Tibial nerve (tissue), 3 donors: Measurements from ENCODE around the gene CALY.

Source experiments
- POLR2A ChIP-seq, 2 donors: fragments of 450-650 bp; IDR thresholded peaks; one replicate each; pipeline ENCODE4 v1.6.1; 2017; ENCODE audit warnings: antibody characterized with exemption in 2 of 2, mild to moderate bottlenecking in 2 of 2, moderate library complexity in 2 of 2
- TF ChIP-seq, protein P1 (sequence below), 5 experiments: fragments of 200-600 bp in 3 of 5; fragments of 450-650 bp in 2 of 5; sonication (generic) in 3 of 5; IDR thresholded peaks; one replicate each; pipeline ENCODE4 v1.5.1; 2016 to 2019; ENCODE audit warnings: antibody characterized with exemption in 5 of 5, mild to moderate bottlenecking in 3 of 5, moderate library complexity in 2 of 5

DNA sequence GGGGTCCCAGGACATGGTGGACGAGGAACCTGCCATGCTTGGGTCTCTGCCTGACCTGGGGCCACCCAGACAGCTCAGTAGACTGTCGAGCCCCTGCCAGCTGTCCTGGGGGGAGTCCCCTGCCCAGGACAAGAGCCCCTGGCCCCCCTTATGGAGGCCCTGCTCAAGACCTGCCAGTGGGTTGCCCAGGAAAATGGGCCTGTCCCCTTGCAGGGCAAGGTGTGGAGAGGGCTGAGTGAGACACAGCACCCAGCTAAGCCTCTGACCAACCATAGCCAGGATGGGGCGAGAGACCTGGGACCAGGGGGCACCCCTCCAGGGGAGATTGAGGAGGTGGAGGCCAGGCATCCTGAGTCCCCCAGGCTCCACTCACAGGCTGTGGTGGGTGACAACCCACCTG is 19.3 kb upstream of the CALY start:
- TF ChIP-seq, protein P1, sequence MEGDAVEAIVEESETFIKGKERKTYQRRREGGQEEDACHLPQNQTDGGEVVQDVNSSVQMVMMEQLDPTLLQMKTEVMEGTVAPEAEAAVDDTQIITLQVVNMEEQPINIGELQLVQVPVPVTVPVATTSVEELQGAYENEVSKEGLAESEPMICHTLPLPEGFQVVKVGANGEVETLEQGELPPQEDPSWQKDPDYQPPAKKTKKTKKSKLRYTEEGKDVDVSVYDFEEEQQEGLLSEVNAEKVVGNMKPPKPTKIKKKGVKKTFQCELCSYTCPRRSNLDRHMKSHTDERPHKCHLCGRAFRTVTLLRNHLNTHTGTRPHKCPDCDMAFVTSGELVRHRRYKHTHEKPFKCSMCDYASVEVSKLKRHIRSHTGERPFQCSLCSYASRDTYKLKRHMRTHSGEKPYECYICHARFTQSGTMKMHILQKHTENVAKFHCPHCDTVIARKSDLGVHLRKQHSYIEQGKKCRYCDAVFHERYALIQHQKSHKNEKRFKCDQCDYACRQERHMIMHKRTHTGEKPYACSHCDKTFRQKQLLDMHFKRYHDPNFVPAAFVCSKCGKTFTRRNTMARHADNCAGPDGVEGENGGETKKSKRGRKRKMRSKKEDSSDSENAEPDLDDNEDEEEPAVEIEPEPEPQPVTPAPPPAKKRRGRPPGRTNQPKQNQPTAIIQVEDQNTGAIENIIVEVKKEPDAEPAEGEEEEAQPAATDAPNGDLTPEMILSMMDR (IDR thresholded peaks at IDR 0.05), result no peak
- TF ChIP-seq POLR2A (IDR thresholded peaks at IDR 0.05), result no peak
